HepG2 (cell line): Measurements from ENCODE around the gene EIF4A3. TPM values are rescaled to one million over a fixed set of nuclear protein-coding genes. Genes with fewer than 3 reads are reported as not detected.
A peak's percentile ranks its signal among the peaks of the same experiment; 100 is the strongest.
"Not testable (repeated sequence)": the region's sequence is repeated elsewhere in the genome, so short reads cannot be mapped to it uniquely, and the experiment has no call there.

Source experiments
- ATAC-seq: fragments of 200-7000 bp; cut with Tn5 transposase; 3 replicates; pipeline ENCODE4 v1.9.1; 2020; ENCODE audit warnings: mild to moderate bottlenecking, moderate library complexity
- BruUV-seq: library from RNA; stranded (reverse); fragments of 400-500 nt; replicated peaks from 2 replicates; lab custom pipeline; 2021; lab: Mats Ljungman, UMichigan
- CTCF ChIA-PET: fragments of 300-600 bp; formaldehyde crosslinking; extraction: SDS; loops from one replicate; lab custom pipeline; 2021; ENCODE audit warnings: low total read pairs, inconsistent platforms, low intra/inter-chr PET ratio; lab: Yijun Ruan, JAX
- POLR2A ChIA-PET: fragments of 350-600 bp; sonication (Branson Sonifier 250); formaldehyde crosslinking; loops from one replicate; lab custom pipeline; 2020; ENCODE audit warnings: antibody characterized with exemption, inconsistent platforms; lab: Yijun Ruan, JAX
- DNase-seq: peaks from one replicate; pipeline ENCODE4 v3.0.0-alpha.2; 2015; ENCODE audit warnings: low spot score
- FAIRE-seq: peaks from 3 replicates; lab custom pipeline; 2011; peaks lifted over from hg19 to GRCh38; lab: Jason Lieb, UNC
- H2AFZ ChIP-seq: one replicate; pipeline ENCODE4 v1.6.1; 2011; ENCODE audit warnings: low read length, inconsistent platforms
- H3K27ac ChIP-seq: fragments of 300-600 bp; 3 replicates; pipeline ENCODE4 v1.8.0; 2011; ENCODE audit warnings: mixed run types, mild to moderate bottlenecking, mixed read lengths, low read length, inconsistent platforms; ENCODE audit not compliant: insufficient read depth; ENCODE audit errors: extremely low read length
- H3K27me3 ChIP-seq, 2 experiments: fragments of 200-600 bp in 1 of 2; 2 replicates in 1 of 2; 3 replicates in 1 of 2; pipeline versions ENCODE4 v1.6.0 to v1.8.0; 2011; ENCODE audit warnings: low read length in 2 of 2, mild to moderate bottlenecking in 2 of 2, moderate library complexity in 2 of 2, inconsistent platforms in 1 of 2; ENCODE audit not compliant: insufficient read depth in 2 of 2, control insufficient read depth in 1 of 2
- H3K36me3 ChIP-seq, 2 experiments: fragments of 200-600 bp in 1 of 2; replicated peaks in 1 of 2; 2 replicates in 1 of 2; 3 replicates in 1 of 2; pipeline versions ENCODE4 v1.5.1 to v1.8.0; 2011; ENCODE audit warnings: low read length in 2 of 2, inconsistent platforms in 1 of 2; ENCODE audit not compliant: insufficient read depth in 2 of 2, control insufficient read depth in 1 of 2
- H3K4me1 ChIP-seq: 2 replicates; pipeline ENCODE4 v1.5.1; 2012; ENCODE audit warnings: low read length, inconsistent platforms; ENCODE audit not compliant: insufficient read depth
- H3K4me2 ChIP-seq: 2 replicates; pipeline ENCODE4 v1.6.0; 2011; ENCODE audit warnings: low read depth, low read length, inconsistent platforms
- H3K4me3 ChIP-seq, 3 experiments: fragments of 200-600 bp in 1 of 3; sonication (generic), shearing (Covaris generic) in 1 of 3; replicated peaks in 1 of 3; 2 replicates each; pipeline ENCODE4 v1.5.1; 2011 to 2016; ENCODE audit warnings: low read length in 3 of 3, inconsistent platforms in 2 of 3, low read depth in 2 of 3, mild to moderate bottlenecking in 2 of 3, control low read depth in 1 of 3, mixed read lengths in 1 of 3; ENCODE audit not compliant: insufficient read depth in 1 of 3
- H3K79me2 ChIP-seq: one replicate; pipeline ENCODE4 v1.6.1; 2011; ENCODE audit warnings: low read length, inconsistent platforms; ENCODE audit not compliant: insufficient read depth
- H3K9ac ChIP-seq: 2 replicates; pipeline ENCODE4 v1.6.0; 2011; ENCODE audit warnings: mild to moderate bottlenecking, low read depth, low read length, inconsistent platforms; ENCODE audit not compliant: insufficient read depth
- H3K9me3 ChIP-seq: 2 replicates; pipeline ENCODE4 v1.5.1; 2012; ENCODE audit warnings: mild to moderate bottlenecking, low read length
- H4K20me1 ChIP-seq: 2 replicates; pipeline ENCODE4 v1.6.0; 2011; ENCODE audit warnings: inconsistent platforms, mild to moderate bottlenecking, low read length, moderate library complexity; ENCODE audit not compliant: insufficient read depth
- ATF7 ChIP-seq, 2 experiments: fragments of 450-650 bp in 1 of 2; sonication (generic) in 1 of 2; formaldehyde crosslinking in 1 of 2; IDR thresholded peaks; 2 replicates each; pipeline versions ENCODE4 v1.4.0 to v1.6.1; 2016 to 2020; ENCODE audit warnings: antibody characterized with exemption in 1 of 2, mild to moderate bottlenecking in 1 of 2, missing genetic modification reagents in 1 of 2
- SETDB1 ChIP-seq: sonication (generic); formaldehyde crosslinking; IDR thresholded peaks from 2 replicates; pipeline ENCODE4 v1.5.1; 2020; ENCODE audit warnings: missing genetic modification reagents, mild to moderate bottlenecking, borderline replicate concordance
- TOPORS ChIP-seq: sonication (generic); formaldehyde crosslinking; IDR thresholded peaks from 2 replicates; pipeline ENCODE4 v1.8.0; 2023; ENCODE audit warnings: mild to moderate bottlenecking, missing genetic modification reagents
- ZNF275 ChIP-seq: sonication (generic); formaldehyde crosslinking; IDR thresholded peaks from 2 replicates; pipeline ENCODE4 v1.8.0; 2022; ENCODE audit warnings: missing genetic modification reagents, mild to moderate bottlenecking, inconsistent platforms, borderline replicate concordance
- ZNF7 ChIP-seq: IDR thresholded peaks from 2 replicates; pipeline ENCODE4 v1.6.1; 2016; ENCODE audit warnings: missing biosample characterization, missing genetic modification reagents
- WGBS: methylation state at CpG from one replicate; pipeline ENCODE4 v1.1.6; 2017; ENCODE audit warnings: low lambda C conversion rate; 5-methylcytosine and 5-hydroxymethylcytosine counted together
- in situ Hi-C: cut with HindIII; loops from 2 replicates; pipeline ENCODE4 v1.10.0; 2017; ENCODE audit warnings: low pct_unique_long_range_greater_than_20kb; ENCODE audit not compliant: extremely low pct_ligation_motif_present
- intact Hi-C: fragments of 100-400 bp; cut with micrococcal nuclease; formaldehyde crosslinking; loops from one replicate; pipeline ENCODE4 v1.10.0; 2022; ENCODE audit not compliant: unreplicated experiment
- polyA plus RNA-seq, 8 experiments: library from polyadenylated mRNA; depleted of rRNA in 3 of 8; stranded (reverse) in 7 of 8; unstranded in 1 of 8; fragments of >200 nt; fragmentation: Illumina TruSeq in 4 of 8; extraction: Trizol in 4 of 8; gene quantifications; 2 replicates each; pipeline versions ENCODE4 v1.2.1 to v1.2.3, GENCODE V29; 2011 to 2016; ENCODE audit warnings: low read depth in 4 of 8, missing spikeins in 1 of 8, mixed read lengths in 1 of 8; ENCODE audit not compliant: insufficient read depth in 1 of 8
- total RNA-seq, 5 experiments: library from RNA; depleted of rRNA; stranded (reverse); fragments of >200 nt; fragmentation: Illumina TruSeq; extraction: Trizol; gene quantifications; 2 replicates each; pipeline ENCODE4 v1.2.3, GENCODE V29; 2016; ENCODE audit warnings: low read depth in 1 of 5

The EIF4A3 gene
- total and polyA plus RNA-seq, 2 of the 13 experiments (the other 11 are each of a cell fraction or from before 2014, with no cell fraction given): 145 to 187 TPM

- H3K9ac ChIP-seq: no peak overlapping the region
- no peak overlapping the region for H3K27ac ChIP-seq
- H3K27me3 ChIP-seq: peaks cover 2 to 15% of the 10 kb centered on the region in 2 experiments; a peak in 3 of 5 replicates
- ATAC-seq (no peak), FAIRE-seq (no peak), DNase-seq (no peak)
- H3K4me2 ChIP-seq: no peak overlapping the region
- no TSS peak for BruUV-seq
- ChIA-PET POLR2A (no interaction called here), CTCF (no interaction called here)
- no peak for TF ChIP-seq ZNF275
- TF ChIP-seq ZNF7: 0 out of 2 replicates have a peak, but pooled peaks have one; percentile 54
- H4K20me1 ChIP-seq: no peaks in the 10 kb centered on the region
- in situ Hi-C loops (no loop called here), intact Hi-C loops (no loop called here)
- H2AFZ ChIP-seq: no peak overlapping the region
- H3K36me3 ChIP-seq: no peaks in the 10 kb centered on the region
- no peaks in the 10 kb centered on the region for H3K79me2 ChIP-seq
- H3K4me1 ChIP-seq: no peaks in the 10 kb centered on the region
- peaks cover 17% of the 10 kb centered on the region; the same call in 1 of the 2 replicates for H3K9me3 ChIP-seq
- WGBS: 15% methylated on average over 2 of the region's 2 CpGs
- H3K4me3 ChIP-seq: no peak overlapping the region
Observed at GRCh38 chr17:80158846-80159245, 11.9 kb upstream of the EIF4A3 start.

DNA sequence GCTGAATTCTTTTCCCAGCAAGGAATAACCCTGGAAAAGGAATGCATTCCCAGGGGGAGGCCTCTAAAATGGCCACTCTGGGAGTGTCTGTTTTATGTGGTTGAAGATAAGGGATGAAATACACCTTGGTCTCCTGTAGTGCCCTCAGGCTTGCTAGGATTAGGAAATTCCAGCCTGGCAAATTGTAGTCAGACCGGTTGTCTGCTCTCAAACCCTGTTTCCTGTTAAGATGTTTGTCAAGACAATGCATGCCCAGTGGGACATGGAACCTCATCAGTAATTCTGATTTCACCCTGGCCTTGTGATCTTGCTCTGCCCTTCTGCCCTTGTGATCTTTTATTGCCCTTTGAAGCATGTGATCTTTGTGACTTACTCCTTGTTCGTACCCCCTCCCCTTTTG is 8.7 kb upstream of the EIF4A3 start:
- H3K79me2 ChIP-seq; FAIRE-seq; H3K27ac ChIP-seq; H2AFZ ChIP-seq; in situ Hi-C loops; BruUV-seq; H3K9ac ChIP-seq; H3K4me3 ChIP-seq; H3K36me3 ChIP-seq; POLR2A ChIA-PET; H3K4me2 ChIP-seq; H4K20me1 ChIP-seq; DNase-seq; CTCF ChIA-PET; ATAC-seq; intact Hi-C loops; TF ChIP-seq ATF7 (CRISPR knock-in tag; IDR thresholded peaks at IDR 0.05): not testable (repeated sequence)
- H3K27me3 ChIP-seq: peaks cover 2 to 24% of the 10 kb centered on the region in 2 experiments; a peak in 3 of 5 replicates
- 0% methylated on average over 2 of the region's 2 CpGs for WGBS
- H3K9me3 ChIP-seq: peaks cover 17% of the 10 kb centered on the region; the same call in 1 of the 2 replicates
- 0 out of 2 replicates have a peak, but pooled peaks cover 12% of the 10 kb centered on the region for H3K4me1 ChIP-seq
- TF ChIP-seq TOPORS (CRISPR knock-in tag) (0 out of 2 replicates have a peak, but pooled peaks have one; percentile 39), ATF7 (IDR thresholded peaks at IDR 0.05) (0 out of 2 replicates have a peak, but pooled peaks have one; percentile 11), SETDB1 (peak; percentile 91; the same call in 1 of the 2 replicates)
